GM18526 (cell line): ENCODE measurements around the gene XKR7.

Source experiments
- POLR2A ChIP-seq: IDR thresholded peaks from 3 replicates; pipeline ENCODE4 v1.6.1; 2011; ENCODE audit not compliant: insufficient read length; ENCODE audit errors: extremely low read depth

XKR7 gene

DNA sequence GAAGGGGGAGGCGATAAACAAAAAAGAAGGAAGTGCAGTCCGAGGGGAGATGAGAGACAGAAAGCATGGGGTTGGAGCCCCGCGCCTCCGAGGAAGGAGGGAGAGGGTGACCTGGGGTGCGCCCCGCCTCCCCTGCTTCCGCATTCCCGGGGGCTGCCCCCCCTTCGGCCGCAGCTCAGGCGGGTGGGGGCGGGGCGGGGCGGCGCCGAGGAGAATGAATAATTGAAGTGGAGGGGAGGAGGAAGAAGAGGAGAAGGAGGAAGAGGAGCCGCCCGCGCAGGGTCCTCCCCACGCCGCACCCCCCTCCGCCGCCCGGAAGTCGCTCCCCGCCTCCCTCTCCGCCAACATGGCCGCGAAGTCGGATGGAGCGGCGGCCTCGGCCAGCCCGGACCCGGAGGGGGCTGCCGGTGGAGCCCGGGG, at the start of gene XKR7:
TSS of gene XKR7 (plus strand) at position 322 of the 420 bp plus-strand sequence. CDS start at position 347, 25 bp downstream.
- TF ChIP-seq POLR2A = no peak

GRCh38 chr20:31918466-31919105, 49.4 kb upstream of the XKR7 start:
- no peak for TF ChIP-seq POLR2A

GRCh38 chr20:31919410-31920155, 48.4 kb upstream of the XKR7 start:
- no peak for TF ChIP-seq POLR2A

DNA sequence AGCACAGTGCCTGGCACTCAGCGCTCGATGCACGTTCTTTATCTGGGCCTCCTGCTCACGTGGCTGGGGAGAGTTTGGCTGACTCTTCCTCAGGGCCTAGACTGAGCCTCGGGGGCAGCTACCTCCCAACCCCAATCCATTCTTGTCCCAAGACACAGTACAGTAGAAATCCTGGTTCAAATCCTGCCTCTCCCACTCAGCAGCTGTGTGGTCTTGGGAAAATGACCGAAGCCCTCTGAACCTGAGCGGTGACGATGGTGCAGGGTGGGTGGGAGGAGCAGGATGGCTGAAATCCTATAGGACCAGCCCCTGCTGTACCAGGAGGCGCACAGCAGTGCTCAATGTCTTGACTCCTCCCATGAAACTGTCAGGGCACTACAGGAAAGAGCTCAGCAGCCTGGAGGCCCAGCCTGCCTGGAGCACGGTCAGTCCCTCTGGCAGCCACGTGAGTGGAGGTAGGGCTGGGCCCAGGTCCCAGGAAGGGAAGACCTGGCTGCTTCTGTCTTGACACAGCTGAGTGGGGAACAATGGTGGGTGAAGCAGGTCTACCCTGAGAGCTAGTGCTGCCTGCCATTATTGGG, 47.6 kb upstream of the XKR7 start:
- no peak for TF ChIP-seq POLR2A

DNA sequence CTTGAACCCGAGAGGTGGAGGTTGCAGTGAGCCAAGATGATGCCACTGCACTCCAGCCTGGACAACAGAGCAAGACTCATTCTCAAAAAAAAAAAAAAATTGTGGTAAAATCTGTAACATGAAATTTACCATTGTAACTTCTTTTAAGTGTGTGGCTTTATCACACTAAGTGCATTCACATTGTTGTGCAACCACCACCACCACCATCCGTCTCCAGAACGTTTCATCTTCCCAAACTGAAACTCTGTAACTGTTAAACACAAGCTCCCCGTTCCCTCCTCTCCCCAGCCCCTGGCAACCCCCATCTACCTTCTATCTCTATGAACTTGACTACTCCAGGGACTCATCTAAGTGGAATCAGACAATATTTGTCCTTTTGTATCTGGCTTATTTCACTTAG, 45.8 kb upstream of the XKR7 start:
- TF ChIP-seq POLR2A = no peak

GRCh38 chr20:31922588-31922987, 45.4 kb upstream of the XKR7 start:
- TF ChIP-seq POLR2A = no peak

- TF ChIP-seq POLR2A = no peak
Observed at GRCh38 chr20:31923388-31924331, 44.3 kb upstream of the XKR7 start.

GRCh38 chr20:31924561-31924960, 43.4 kb upstream of the XKR7 start:
- no peak for TF ChIP-seq POLR2A

DNA sequence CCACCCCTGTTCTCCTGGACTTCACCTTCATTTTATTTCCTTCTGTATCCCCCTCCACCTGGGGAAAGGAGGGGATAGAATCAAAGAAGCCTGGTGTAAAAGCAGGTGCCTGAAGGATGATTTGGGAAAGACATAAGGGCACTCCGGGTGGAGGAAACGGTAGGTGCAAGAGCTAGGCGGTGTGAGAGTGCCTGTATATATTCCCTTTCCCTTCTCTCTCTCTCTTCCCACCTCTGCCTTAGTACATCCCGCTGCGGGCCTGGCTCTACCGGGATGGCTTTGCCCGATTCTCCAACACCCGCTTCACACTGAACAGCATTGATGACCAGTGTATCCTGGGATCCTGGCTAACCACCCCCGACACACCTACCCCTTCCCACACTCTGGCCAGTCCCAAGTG, 42.3 kb upstream of the XKR7 start:
- TF ChIP-seq POLR2A = no peak

- no peak for TF ChIP-seq POLR2A
Observed at GRCh38 chr20:31926493-31926892, 41.5 kb upstream of the XKR7 start.

- no peak for TF ChIP-seq POLR2A
Observed at GRCh38 chr20:31927627-31928159, 40.3 kb upstream of the XKR7 start.

- no peak for TF ChIP-seq POLR2A
Observed at GRCh38 chr20:31930779-31931178, 37.2 kb upstream of the XKR7 start.

GRCh38 chr20:31933698-31934097, 34.3 kb upstream of the XKR7 start:
- TF ChIP-seq POLR2A = no peak

DNA sequence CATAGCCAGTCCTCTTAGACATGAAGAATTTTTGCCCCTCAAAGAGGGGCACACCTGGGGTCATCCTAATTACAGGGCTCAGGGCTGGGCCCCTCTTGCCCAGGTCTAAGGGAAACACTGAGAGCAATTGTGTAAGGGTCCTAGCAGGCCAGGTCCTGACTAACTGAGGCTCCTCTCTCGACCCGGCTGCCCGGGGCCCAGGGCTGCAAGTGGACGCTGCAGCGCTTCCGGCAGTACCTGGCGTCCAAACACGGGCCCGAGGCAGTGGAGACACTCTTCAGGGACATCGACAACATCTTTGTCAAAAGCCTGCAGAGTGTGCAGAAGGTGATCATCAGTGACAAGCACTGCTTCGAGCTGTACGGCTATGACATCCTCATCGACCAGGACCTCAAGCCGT, 33.5 kb upstream of the XKR7 start:
- no peak for TF ChIP-seq POLR2A
